Ishikawa (cell line): Measurements from ENCODE around the gene NDUFS3.

ENCODE experiments used
- EP300 ChIP-seq: IDR thresholded peaks from 2 replicates; pipeline ENCODE4 v1.6.1; 2012; ENCODE audit warnings: borderline replicate concordance
- TEAD4 ChIP-seq: IDR thresholded peaks from 2 replicates; pipeline ENCODE4 v1.6.1; 2012

- no peak for TF ChIP-seq TEAD4
- TF ChIP-seq EP300 = no peak
Observed at GRCh38 chr11:47550288-47551047, 28.4 kb upstream of the NDUFS3 start.
